GM21360 (cell line): Measurements from ENCODE around the gene PRG2.
A peak's percentile ranks its signal among the peaks of the same experiment; 100 is the strongest.
"Not testable (repeated sequence)": the region's sequence is repeated elsewhere in the genome, so short reads cannot be mapped to it uniquely, and the experiment has no call there.

Source experiments
- ATAC-seq: cut with Tn5 transposase; IDR thresholded peaks from one replicate; pipeline ENCODE4 v1.9.1; 2021; ENCODE audit warnings: mild to moderate bottlenecking, moderate library complexity; ENCODE audit not compliant: unreplicated experiment

The PRG2 gene

DNA sequence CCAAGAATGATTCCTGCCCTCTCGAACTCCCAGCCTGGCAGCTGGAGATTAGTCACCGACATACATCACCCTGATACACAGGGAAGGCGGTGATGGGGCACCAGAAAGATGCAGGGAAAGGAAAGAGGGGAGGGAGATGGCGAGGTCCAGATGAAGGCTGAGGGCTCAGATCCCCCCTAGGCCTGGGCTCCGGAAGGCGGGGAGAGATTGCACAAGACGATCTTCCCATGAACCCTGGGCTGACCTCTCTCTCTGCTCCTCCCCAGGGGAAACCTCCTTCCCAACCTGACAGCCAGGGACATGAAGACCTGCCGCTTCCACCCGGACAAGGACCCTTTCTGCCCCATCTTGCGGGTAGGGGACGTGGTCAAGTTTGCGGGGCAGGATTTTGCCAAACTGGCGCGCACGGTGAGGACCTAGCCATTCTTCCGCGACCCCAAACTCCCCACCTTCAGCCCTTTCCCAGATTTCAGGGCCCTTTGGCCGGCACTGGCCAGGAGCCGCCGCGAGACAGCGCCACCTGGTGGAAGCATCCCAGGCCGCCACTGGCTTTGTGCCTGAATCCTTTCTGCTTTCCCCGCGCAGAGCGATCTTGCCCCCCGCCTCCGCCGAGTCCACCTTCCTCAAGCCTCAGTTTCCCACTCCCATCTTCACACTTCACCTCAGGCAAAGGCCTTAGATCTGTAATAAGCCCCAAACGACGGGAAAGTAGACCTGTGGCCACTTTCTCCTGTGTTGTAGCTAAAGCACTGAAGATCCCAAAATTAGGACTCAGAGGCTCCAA, 40.8 kb downstream of the PRG2 start:
- ATAC-seq: no peak

DNA sequence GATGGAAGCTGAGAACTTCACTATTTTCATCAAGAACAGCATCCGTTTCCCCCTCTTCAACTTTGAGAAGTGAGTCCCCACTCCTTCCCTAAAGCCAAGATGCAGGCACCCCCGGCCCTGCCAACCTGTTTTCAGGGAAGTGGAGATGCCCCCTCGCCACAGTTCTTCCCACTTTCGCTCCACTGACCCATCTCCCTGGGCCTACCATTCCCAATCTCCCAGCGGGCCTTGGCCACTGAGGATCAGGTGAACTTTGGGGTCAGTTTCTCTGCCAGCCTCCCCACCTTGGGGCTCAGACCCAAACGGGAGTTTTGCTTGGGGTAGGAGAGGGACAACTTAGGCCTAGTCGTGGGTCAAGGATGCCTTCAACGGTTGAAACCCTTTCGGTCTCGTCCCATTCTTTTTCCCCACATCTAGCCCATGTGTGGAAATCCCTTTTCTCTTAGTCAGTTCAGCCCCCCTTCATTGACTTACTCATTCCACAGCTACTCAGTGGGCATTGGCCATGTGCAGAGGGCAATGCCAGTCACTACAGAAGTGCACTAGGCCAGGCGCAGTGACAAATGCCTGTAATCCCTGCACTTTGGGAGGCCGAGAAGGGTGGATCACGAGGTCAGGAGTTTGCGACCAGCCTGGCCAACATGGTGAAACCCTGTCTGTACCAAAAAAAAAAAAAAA, 41.7 kb downstream of the PRG2 start:
- ATAC-seq: no peak

DNA sequence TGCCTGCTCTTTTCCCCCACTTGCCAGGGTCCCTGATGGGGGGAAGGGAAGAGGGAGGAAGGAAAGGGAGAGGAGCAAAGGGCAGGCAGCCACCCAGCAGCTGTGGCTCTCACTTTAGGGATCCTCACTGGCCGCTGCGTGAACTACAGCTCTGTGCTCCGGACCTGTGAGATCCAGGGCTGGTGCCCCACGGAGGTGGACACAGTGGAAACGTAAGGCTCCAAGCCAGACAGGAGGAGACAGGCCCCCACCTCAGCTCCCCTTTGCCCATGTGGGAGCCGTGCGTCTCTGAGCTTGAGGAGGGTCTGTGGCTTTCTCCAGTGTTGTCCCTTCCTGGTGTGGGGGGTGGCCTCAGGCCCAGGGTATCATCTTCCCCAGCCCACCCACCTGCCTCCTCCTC, 42.4 kb downstream of the PRG2 start:
- no peak for ATAC-seq

DNA sequence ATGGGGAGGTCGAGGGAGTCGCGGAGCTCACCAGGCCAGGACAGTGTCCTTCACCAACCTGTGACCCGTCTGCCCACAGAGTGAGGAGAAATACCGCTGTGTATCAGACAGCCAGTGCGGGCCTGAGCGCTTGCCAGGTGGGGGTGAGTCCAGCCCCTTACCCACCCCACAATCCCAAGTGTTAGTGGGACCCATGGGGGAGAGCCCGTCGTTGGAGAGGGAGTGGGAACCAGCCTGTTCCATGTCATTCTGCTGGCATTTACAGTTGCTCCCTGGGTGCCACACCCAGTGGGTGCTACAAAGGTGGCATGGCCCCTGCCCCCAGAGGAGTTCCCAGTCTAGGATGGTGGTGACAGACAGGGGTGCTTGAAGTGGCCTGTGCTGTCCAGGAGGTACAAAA, 43.1 kb downstream of the PRG2 start:
- ATAC-seq: no peak

DNA sequence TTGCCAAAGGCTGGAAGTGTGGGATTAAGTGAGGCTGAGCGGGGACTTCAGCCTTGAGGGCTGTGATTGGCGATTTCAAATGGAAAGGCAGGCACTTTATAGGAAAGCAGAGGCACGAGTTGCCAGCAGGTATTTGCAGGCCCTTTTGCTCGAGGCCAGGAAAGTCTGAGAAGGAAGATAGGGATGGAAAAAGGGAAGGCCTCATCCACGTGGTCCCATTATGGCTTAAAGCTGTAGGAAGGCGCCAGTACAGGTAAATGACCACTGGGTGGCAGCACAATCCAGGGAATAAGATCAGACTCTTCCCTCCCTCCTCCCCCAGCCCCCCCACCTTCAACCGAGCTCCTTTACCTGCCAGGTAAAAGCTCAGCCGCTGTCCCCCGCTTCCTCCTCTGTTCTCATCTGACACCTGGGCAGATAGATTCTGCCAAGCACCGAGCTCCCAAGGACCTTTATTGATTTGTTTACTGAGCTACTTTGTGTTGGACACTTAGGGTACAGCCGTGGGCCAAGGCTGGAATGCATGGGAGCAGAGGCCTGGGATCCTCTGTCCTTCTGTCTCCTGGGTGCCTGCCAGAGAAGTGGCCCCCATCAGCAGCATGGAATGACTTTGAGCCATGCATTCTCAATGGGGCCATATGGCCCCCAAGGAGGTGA, 44.8 kb downstream of the PRG2 start:
- ATAC-seq: peak; percentile 54

DNA sequence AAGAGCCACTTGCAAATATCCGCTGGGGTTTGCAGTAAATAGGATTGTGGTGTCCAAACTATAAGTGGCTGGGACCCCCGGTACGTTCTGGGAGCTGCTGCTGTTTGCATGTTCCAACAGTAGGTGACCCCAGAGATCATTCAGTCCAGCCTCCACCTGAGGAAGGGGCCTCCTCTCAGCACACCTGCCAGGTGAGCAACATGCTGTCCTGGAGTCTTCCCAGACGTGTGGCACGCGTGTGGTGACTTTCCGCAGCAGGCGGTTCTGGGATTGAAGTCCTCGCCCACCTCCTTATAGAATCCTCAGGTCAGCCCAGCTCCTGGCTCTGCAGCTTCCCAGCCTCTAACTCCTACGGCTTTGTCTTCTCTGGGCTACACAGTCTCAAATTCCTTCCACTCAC, 45.6 kb downstream of the PRG2 start:
- ATAC-seq: no peak

DNA sequence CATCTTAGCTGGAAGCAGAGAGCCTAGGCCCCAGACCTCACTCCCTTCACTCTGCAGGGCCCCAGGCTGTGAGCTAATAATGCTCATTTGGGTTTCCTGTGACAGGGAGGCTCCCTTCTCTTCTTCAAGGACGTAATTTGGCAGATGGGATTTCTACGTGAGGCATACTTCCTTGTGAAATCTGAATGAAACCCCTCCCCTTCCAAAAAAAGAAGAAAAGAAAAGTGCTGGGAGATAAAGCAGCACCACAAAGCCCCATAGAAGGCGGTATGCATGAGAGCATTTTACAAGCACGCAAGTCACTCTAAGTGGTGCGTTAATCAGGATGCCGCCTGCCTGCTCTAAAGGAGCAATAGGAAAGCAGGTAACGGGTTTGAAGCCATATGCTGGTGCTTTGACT, 46.6 kb downstream of the PRG2 start:
- no peak for ATAC-seq

DNA sequence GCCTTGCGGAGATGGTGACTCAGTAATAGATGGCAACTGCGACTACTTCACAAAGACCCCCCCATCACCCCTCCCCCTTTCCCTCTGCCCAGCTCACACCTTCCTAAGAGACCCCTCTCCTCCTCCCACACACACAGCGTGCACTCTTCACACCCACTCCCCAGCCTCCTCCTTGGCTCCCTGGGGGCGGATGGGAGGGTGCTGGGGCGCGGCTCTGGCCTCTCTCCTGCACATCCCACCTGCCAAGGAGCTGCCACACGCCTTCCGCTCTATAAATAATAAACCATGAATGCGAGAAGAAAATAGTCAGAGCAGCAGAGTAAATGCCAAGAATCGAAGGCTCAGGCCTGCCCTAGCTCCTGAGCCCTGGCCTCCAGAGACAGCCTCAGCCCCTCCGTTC, 47.7 kb downstream of the PRG2 start:
- no peak for ATAC-seq

DNA sequence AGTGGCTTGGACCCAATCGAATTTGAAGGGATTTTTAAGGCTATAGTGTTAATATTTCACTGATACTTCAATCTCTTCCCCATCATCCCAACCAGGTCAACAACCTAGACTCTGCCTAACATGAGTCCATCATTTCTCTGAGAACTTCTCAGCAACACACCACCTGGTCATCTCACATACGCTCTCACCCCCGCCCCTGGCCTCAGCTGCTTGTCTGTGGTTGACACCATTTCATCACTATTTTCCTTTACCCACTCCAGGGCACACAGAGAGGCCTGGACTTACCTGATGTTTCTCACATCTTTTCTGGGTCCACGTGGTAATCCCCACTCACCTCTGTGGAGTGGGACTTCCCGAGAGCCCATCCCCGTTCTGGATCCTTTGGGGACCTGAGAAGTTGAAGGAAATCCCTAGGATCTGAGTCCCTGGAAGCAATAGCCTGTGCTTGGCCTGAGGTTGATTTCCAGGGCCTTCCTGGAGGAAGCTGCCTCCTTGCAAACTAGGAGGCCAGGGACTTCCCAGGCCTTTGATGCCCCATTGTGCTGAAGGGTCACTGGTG, 49.1 kb downstream of the PRG2 start:
- no peak for ATAC-seq

DNA sequence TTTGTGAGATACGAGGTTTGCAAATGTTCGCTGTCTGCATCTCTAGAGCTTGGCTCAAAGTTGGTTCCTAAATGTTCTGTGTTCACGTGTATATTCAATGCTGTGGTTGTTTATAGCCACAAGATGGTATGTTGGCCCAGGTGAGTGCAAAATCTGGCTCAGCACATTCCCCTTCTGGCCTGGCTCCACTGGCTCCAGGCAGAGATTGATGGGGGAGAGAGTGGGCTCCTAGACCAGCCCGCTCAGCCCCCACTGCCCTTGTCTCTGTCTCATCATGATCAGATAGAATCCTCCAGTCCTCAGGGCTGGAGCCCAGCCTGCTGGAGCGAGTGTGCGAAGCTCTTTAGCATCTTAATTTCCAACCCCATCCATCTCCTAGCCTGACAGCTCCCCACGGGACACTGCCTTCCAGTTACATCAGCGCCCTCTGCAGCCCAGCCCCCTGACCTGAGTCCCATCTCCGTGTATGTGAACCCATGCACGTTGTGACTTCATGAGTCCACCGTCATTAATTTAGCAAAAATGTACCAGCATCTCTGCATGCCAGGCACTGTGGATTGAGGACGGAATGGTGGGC, 50.3 kb downstream of the PRG2 start:
- ATAC-seq: no peak

DNA sequence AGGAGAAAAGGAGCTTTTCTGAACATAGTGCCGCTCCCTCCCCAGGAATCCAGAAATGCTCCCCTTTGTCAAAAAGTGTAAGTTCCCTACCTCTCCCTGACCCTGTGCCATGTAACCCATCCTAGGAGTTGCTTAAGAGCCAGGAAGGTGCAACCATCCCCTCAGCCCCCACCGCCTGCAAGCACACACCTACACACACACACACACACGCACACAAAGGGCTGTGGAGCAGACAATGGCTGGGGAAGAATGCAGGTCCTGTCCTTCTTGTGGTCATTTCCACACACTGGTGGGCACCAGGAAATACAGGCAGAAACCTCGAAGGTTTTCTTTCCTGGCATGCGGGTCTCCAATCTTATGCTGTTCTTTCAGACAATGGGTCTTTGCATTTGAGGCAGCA, 51.1 kb downstream of the PRG2 start:
- ATAC-seq: no peak

DNA sequence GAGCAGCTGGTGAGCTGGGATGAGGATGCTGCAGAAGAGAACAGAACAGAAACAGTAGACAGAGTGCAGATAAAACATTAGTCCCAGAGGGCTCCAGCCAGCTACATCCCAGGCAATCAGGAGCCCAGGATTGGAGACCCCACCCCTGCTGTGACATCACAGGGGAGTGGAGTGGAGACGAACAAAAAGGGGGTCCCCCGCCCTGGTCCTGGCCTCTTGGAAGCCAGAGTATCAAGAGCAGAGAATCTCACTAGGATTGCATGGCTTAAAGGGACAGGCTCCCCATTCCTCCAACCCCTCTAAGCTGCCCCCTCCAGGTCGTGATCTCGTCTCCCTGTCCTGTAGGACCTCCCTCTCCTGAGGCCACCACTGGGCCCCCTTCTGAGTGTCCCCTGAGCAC, 52.3 kb downstream of the PRG2 start, which contains the start of gene P2RX3:
TSS of gene P2RX3 (plus strand) at position 211 of the 400 bp plus-strand sequence. CDS start 199 bp downstream, outside the sequence.
- no peak for ATAC-seq

DNA sequence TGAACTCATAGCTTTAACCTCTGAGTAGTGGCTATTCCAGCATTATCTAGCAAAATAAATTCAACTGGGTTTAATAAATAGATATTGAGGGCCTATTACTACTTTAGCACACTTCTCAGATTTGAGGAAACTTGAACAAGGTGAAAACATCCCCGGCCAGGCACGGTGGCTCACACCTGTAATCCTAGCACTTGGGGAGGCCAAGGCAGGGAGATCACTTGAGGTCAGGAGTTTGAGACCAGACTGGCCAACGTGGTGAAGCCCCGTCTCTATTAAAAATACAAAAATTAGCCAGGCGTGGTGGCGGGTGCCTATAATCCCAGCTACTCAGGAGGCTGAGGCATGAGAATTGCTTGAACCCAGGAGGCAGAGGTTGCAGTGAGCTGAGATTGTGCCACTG, 53.6 kb downstream of the PRG2 start:
- not testable (repeated sequence) for ATAC-seq
